Measurements from ENCODE around the gene CAV2.

Gene CAV2

DNA sequence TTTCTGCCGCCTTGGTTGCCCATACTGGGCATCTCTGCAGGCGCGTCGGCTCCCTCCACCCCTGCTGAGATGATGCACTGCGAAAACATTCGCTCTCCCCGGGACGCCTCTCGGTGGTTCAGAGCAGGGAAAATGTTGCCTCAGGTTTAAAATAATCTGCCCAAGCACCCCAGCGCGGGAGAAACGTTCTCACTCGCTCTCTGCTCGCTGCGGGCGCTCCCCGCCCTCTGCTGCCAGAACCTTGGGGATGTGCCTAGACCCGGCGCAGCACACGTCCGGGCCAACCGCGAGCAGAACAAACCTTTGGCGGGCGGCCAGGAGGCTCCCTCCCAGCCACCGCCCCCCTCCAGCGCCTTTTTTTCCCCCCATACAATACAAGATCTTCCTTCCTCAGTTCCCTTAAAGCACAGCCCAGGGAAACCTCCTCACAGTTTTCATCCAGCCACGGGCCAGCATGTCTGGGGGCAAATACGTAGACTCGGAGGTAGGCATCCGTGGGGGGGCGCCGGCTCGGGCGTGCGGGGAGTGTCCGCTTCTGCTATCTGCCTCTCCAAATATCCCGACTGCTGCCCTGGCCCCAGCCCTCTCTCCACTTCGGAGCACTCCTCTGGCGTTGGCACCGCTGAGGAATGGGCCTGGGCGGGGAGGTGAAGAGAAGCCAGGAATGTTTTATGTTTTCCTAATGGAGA lies 25.2 kb downstream of the CAV2 start, which contains the start of gene CAV1:
Gene CAV1 (plus strand): TSS at position 428 of the 689 bp plus-strand sequence. CDS start 27 bp downstream, at position 455.
- DNase-seq (ENCODE audit: low spot score) = peak; percentile 89

DNA sequence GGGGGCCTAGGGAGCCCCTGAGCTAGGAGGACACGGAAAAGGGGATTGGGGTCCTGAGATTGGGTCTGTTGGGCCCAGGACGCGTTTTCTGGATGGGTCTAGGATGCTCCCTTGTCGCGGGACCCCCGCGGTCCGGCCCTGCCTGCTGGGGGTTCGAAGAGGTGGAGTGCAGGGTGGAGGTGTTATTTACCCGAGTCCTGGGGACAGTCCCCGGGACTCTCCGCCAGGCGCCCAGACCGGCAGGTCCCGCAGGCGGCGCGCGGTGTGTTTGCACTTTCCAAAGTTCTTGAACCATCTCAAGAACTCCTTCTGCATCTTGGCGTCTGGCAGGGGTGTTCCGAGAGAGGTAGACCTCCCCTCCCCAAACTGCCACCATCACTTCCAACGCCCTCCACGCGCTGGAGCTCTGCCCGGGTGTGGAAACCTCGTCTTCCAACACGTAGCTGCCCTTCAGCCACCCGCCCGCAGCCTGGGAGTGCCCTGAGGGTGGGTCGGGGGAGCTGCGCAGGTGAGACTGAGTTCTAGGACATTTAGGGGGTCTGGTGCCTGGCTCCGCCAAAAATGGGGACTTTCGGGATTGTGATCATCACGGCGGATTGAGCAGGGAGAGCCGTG lies 25.9 kb downstream of the CAV2 start:
- peak; percentile 27 for DNase-seq (ENCODE audit: low spot score)

- DNase-seq (ENCODE audit: low spot score) = peak; percentile 90
These were observed 26.6 kb downstream of the CAV2 start for GRCh38 chr7:116525913-116526861.

- DNase-seq (ENCODE audit: low spot score) = no peak
These were observed 27.4 kb downstream of the CAV2 start for GRCh38 chr7:116526897-116527296.

DNA sequence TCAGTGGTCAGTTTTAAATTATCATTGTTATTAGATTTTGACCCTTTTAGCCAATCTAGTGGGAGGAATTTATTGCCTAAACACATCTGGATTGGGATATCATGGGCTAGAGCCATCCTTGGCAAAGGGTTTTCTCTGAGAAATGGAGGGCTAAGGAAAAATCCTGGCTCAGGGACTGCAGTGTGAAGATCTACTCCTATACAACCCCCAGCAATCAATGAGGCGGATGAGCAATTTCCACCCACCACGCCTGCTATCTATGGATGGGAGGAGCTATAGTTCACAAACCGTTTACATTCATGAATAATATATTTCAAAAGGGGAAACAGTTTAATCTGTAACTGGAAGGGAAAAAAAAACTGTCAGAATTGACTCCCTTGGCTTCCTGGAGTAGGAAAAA lies 28.0 kb downstream of the CAV2 start:
- DNase-seq (ENCODE audit: low spot score) = no peak

GRCh38 chr7:116528008-116528789 lies 28.7 kb downstream of the CAV2 start:
- DNase-seq (ENCODE audit: low spot score) = peak; percentile 82

- DNase-seq (ENCODE audit: low spot score) = no peak
These were observed 29.7 kb downstream of the CAV2 start for GRCh38 chr7:116529250-116529649.

- no peak for DNase-seq (ENCODE audit: low spot score)
These were observed 30.7 kb downstream of the CAV2 start for GRCh38 chr7:116530107-116530820.

GRCh38 chr7:116532102-116532688 lies 32.7 kb downstream of the CAV2 start:
- DNase-seq (ENCODE audit: low spot score) = no peak

DNA sequence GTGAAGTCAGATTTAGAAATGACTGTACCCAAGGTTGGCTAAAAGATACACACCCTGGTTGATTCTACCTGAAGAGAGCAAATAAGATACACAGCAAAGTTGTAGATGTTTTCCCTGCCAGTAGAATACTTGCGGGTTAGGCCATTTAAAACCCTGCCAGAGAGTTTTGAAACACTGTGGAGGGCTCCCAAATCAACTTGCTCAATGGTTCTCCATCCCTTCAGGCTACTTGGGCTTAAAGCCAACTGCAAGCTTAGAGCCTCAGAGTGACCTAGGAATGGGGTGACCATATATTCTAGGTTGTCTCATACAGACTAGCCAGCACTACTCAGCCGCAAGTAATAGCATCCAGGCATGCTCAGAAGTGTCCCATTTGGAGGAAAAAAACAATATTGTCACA lies 35.3 kb downstream of the CAV2 start:
- DNase-seq (ENCODE audit: low spot score) = no peak

GRCh38 chr7:116535416-116535815 lies 35.9 kb downstream of the CAV2 start:
- no peak for DNase-seq (ENCODE audit: low spot score)

DNA sequence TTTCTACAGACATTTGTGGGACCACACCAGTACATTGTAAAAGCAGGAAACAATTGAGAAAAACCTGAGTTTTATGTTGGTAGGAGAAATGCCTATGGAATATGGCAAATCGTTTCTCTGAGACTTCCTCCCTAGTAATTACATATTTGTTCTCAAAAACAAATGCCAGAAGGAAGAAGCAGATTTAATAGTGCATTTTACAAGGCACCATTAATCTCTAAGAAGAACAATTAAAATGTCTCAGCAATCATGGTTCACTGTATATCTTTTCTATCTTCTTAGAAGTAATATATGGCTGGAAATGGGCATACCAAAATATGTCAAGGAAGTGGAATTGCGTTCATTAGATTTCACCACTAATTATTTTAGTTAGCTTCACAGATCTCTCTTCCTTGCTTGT lies 38.6 kb downstream of the CAV2 start:
- no peak for DNase-seq (ENCODE audit: low spot score)

DNA sequence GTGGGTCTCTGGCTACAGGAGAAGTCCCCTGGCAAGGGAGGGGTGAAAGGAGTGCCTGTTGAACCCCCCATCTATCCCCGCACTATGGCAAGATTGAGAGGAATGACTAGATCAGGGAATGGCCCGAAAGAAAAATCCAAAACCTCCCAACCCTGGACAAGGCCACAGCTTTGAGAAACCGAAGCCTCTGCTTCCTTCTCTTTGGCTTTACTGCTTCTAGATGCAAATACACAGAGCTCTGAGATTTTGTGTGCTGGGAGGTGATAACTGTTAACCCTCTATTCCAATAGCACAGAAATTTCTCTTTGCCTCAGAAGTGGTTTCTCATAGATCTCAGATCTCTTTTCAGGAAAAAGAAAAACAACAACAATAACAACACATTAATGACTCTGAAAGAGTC lies 40.3 kb downstream of the CAV2 start:
- DNase-seq (ENCODE audit: low spot score) = no peak

DNA sequence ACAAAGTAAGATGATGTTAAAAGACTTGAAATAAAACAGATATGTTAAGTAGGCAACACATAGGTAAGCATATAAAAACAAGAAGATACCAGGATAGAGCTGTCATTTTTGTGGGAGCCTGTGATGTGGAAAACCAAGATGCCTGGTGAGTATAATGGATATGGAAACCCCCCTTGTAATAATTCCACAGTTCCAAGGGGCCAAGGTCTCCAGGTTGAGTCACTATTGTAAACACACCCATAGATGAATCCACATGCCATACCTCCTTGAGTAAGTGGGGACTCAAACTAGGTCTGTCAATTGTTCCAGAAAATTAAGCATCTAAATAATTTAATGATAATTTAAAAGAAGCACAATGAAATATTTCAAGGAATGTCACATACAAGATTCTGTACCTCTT lies 41.2 kb downstream of the CAV2 start:
- no peak for DNase-seq (ENCODE audit: low spot score)

- DNase-seq (ENCODE audit: low spot score) = no peak
These were observed 42.4 kb downstream of the CAV2 start for GRCh38 chr7:116541951-116542350.

DNA sequence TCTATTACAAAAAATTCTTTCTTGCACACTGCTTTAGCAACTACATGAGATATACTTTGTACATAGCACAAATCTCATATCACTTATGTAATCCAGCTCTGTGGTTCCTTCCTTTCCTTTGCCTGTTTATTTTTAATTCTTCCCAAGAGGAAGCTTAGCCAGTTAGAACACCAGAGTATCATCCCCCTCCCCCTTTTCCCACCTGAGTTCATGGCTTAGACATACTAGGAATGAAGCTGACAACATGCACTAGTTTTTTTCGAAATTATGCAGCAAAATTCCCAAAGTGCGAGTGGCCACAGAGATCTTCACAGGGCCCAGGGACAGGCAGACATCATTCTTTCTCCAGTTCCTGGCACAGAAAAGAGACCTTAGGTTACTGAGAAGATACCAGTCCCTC lies 43.1 kb downstream of the CAV2 start:
- no peak for DNase-seq (ENCODE audit: low spot score)

- DNase-seq (ENCODE audit: low spot score) = peak; percentile 23
These were observed 44.1 kb downstream of the CAV2 start for GRCh38 chr7:116543664-116544063.

DNA sequence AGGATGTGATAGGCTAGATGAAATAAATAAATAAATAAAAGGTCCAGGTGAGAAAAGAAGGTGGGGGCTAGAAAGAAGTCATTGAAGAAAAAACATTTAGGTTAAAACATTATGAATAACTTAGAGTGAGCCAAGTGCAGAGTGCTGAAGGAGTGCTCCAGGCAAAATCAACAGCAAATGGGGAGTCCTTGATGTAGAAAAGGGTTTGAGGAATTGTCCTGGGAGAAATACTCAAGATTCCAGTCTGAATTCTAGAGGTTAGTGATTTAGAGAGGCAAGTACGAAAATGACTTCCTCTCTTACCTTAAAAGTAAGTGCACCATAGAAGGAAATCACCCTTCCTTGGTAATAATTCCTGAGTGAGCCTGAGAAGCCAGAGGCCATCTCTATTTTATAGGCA lies 44.9 kb downstream of the CAV2 start:
- no peak for DNase-seq (ENCODE audit: low spot score)

DNA sequence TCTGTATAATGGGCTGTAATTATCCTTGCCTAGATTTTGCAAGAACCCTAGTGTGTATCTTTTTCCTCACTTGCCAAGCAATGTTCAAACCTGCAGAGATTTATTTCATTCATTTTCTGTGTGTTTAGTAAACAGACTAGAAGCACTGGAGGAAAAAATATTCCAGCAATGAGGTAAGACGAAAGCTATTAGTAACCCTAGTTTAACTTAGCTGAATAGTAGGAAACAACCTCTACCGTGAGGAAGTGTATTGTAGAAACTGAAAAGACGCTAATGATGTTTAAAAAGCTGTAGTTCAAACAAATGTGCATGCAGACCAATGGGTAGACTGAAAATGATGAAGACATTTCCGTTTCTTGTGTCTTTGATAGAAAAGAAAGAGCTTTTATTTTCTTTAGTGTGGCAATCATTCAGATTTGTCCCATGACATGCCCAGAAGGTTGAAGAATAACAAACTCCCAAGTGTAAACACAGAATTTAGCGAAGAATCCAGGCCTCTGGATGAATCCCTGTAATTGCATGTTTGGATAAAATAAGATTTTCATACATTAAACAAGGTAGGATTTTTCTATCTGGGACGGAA lies 46.0 kb downstream of the CAV2 start:
- no peak for DNase-seq (ENCODE audit: low spot score)

DNA sequence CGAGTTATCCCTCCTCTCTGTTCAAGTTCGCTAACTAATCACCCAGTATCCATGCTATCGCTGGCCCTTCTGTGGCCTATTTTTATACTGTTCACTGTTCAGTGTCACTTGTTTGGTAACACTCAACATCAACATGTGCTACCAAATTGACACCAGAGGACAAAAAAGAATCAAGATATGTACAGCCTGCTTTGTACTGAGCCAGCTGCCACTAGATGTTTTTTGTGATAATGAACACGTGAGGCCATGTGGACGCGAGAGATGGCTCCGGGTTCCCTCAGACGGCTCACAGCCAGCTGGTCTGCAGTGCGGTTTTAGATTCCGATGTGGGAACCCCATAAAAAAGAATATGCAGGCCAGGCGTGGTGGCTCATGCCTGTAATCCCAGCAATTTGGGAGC lies 46.5 kb downstream of the CAV2 start:
- DNase-seq (ENCODE audit: low spot score) = no peak

DNA sequence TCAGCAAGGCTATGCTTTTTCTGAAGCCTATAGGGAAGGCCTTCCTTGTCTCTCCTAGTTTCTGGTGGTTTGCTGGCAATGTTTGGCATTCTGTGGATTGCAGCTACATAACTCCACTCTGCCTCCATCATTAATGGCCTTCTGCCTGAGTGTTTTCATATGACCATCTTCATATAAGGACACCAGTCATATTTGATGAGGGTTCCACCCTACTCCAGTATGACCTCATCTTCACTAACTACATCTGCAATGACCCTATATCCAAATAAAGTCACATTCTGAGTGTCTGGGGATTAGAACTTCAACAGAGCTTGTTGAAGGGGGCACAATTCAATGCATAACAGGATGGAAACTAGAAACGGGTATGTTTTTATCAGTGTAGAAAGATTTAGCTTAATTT lies 47.4 kb downstream of the CAV2 start:
- DNase-seq (ENCODE audit: low spot score) = no peak
